ENCODE results near the gene LAMTOR2.

The LAMTOR2 gene

DNA sequence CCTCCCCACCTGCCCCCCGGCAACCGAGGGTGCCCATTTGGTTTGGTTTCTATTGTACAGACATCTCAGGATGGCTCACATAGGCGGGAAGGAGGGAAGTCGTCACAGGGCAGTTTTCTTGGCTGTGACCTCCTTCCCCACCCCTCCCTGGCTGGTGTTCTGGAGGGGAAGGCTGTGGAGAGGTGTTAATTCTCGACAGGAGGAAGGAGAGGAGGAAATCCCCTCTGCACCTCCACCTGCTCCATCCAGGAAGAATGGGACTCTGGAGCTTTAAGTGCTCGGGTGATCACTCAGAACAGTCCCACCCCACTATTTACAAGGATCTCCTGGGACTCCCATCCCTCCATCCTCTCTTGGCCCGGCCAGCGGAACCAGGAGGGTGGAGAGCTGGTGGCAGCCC is 20.1 kb downstream of the LAMTOR2 start:
- in situ Hi-C loops (cut with HindIII; ENCODE audit: low sequenced_read_pairs): no loop called here

- in situ Hi-C loops (cut with HindIII; ENCODE audit: low sequenced_read_pairs): no loop called here
These were observed 20.6 kb downstream of the LAMTOR2 start for GRCh38 chr1:156075162-156075561.

- in situ Hi-C loops (cut with HindIII; ENCODE audit: low sequenced_read_pairs): no loop called here
These were observed 21.2 kb downstream of the LAMTOR2 start for GRCh38 chr1:156075775-156076204.

DNA sequence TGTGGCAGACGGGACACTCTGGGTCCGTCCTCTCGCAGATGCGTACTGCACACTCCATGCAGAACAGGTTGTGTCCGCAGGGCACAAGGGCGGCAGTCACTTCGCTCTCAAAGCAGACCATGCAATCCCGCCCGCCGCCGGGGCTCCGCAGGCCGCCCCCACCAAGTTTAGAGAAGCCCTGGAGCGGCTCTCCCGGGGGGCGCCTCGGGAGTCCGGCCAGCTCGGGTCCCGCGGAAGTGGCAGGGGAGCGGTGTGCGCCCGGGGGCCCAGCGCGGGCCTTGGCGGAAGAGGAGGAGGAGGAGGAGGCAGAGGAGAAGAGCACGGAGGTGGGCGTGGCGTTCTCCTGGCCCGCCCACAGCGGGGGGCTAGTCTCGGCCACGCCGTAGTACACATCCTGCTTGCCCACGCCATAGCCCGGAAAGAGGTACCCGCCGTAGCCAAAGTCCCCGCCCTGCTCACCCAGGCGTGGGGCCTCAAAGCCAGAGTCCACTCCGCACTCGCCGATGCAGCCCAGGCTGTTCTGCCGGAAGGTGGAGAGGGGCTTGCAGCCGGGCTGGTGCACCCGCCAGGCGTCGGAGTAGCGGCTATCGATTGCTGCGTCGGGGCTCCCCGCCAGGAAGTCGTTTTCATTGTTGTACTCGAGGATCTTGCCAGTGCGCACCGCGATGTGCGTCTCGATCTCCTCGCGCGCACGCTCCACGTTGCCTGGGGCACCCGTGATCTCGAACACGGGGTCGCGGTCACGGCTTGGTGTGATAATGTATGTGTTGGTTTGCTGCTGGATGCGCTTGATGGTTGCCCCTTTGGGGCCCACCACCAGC is 22.2 kb downstream of the LAMTOR2 start:
- in situ Hi-C loops (cut with HindIII; ENCODE audit: low sequenced_read_pairs): no loop called here

DNA sequence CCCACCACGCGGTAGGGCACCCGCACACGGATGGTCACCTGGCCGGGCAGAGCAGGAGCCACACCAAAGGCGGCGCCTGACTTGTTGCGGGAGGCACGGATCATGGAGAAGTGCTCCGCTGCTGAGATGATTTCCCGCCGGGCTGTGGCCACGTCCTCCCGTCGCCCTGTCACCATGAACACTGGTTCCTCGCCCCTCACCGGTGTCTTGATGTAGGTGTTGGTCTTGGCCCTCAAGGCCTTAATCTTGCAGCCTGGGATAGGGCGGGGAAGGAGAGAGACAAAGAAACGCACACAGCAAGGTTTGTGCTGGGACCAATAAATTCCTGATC is 22.8 kb downstream of the LAMTOR2 start:
- in situ Hi-C loops (cut with HindIII; ENCODE audit: low sequenced_read_pairs): no loop called here

DNA sequence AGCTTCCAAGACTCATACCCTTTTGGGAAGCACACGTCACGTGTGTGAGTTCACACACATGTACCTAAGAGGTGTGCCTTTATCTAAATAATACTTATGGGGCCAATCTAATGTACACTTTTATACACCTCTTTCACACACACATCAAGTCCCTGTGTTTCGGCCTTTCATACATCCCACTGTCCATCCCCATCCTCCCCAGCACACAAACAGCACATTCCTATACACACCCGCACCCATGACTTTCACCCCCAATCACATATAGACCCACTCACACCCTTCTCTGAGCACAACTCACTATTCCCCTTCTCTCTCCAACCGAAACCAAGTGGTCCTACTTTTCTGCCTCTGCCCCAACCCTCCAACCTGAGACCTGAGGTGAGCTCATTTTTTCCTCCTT is 24.1 kb downstream of the LAMTOR2 start:
- in situ Hi-C loops (cut with HindIII; ENCODE audit: low sequenced_read_pairs): no loop called here

DNA sequence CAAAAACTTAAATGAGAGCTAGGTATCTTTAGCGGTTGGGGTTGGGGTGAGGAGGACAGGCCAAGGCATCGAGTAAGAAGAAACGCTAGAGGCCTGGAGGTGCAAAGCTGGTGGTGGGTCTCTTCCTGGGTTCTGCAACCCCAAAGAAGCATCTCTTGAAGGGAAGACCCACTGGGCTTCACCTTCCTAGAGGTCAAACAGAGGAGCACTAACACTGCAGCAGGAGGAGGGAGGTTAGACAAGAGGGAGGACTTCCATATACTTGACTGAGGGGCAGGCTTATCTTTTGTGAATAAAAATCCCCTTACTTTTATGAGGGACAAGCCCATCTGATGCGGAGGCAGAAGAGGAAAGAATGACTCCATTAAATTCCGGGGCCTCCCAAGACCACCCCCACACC is 25.2 kb downstream of the LAMTOR2 start:
- in situ Hi-C loops (cut with HindIII; ENCODE audit: low sequenced_read_pairs): no loop called here

DNA sequence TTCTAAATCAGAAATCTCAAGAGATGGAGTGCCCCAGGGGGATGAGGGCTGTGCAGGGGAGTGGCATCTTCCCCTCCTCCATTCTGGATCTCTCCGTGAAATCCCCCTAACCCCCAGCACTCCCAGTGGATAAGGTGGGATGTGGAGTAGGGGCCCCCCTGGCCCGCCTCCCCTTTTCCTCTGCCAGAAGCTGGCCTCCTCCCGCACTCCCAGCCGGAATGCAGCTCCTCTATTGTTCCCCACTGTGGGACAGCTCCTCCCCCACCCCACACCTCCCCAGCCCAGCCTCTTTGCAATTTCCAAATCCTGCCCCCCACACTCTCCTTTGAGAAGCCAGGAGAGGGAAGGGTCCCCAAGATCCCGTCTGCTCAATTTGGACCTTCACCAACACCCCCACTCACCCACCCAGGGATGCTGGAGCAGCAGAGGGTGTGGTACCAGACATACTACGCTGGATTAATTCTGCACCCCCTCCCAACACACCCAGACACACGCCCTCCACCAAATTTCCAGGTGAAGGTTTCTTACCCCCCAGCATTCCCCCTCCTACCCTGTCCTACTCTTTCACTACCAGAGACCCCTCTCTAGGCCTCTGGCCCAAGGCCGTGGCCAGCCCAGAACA is 25.8 kb downstream of the LAMTOR2 start:
- in situ Hi-C loops (cut with HindIII; ENCODE audit: low sequenced_read_pairs): no loop called here

DNA sequence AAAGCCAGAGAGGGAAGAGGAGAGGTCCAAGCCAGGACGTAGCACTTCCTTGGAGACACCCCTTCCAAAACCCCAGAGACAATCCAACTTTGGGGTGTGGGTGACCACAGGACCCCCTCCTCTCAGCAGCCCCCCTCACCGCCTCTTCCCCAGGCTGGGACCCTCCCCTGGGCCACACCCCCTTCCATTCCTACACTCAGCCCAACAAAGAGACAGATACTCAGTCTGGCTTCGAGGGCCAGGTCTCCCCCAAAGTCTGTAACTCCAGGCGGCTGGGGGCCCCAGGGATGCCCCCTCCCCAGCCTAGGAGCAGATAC is 26.2 kb downstream of the LAMTOR2 start:
- in situ Hi-C loops (cut with HindIII; ENCODE audit: low sequenced_read_pairs): no loop called here

GRCh38 chr1:156081180-156081916 is 26.8 kb downstream of the LAMTOR2 start:
- in situ Hi-C loops (cut with HindIII; ENCODE audit: low sequenced_read_pairs): no loop called here

- in situ Hi-C loops (cut with HindIII; ENCODE audit: low sequenced_read_pairs): no loop called here
These were observed 27.3 kb downstream of the LAMTOR2 start for GRCh38 chr1:156081917-156082308.

- in situ Hi-C loops (cut with HindIII; ENCODE audit: low sequenced_read_pairs): no loop called here
These were observed 27.9 kb downstream of the LAMTOR2 start, which contains the start of gene MEX3A for GRCh38 chr1:156082309-156083091. Gene MEX3A (minus strand): TSS chr1:156082465. CDS start chr1:156081998, 467 bp downstream.

DNA sequence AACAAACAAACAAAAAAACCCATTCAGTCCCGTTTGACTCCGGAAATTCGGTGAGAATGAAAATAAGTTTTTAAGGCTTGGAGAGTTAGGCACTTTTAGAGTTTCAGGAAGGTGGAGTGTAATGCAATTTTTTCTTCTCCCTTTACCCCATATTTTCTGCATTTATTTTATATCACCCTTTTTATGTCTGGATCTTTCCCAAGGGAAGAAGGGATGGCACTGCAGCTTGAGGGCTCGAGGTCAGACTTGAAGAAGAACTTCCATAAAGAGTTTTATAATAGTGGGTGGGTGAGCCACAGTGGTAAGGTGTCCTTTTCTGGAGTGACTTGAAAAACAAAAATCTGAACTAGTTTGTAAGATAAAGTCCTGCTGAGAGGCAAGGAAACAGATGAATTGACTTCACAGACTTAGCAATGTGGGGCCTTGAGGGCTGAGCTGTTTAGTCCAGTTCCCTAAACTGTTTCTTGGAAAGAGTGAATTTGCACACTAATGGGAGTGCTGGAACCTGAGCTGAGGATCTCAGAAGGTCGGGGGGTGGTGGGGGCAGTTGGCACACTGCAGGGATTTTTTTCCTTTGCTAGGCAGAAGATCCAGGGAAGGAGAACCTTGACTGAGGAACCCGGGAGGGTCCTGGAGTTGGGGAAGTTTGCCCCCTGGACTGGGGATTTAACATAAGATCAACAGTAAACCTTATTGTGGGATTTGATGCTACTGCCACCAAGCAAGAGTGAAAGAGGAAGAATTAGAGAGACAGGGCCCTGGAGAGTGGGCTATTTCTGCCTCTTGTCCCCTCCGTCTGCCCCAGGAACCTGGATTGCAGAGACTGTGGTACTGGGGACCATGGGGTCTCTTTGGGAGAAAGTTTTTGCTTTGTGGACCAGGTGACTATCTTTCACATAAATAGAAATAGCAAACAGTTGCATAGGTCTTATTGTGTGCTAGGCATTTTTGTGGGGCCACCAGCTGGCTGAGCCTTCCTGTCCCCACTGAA is 29.5 kb downstream of the LAMTOR2 start:
- in situ Hi-C loops (cut with HindIII; ENCODE audit: low sequenced_read_pairs): no loop called here

DNA sequence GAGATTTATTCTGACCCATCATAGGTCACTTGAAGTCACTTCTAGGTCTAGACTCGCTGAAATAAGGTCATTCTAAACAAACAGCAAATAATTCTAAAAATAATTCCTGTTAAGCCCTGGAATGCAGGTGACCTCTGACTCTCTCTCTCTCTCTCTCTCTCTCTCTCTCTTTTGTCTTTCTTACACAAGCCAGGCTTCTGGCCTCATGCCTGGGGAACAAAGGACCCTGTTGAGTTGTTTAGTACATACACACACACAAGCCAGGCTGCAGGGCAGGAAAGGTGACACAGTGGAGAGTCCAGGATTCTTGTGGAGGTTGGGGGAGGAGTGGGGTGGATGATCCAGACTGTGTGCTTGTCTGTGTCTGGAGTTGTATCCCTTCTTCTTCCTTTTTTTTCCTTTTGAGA is 31.7 kb downstream of the LAMTOR2 start:
- in situ Hi-C loops (cut with HindIII; ENCODE audit: low sequenced_read_pairs): no loop called here

DNA sequence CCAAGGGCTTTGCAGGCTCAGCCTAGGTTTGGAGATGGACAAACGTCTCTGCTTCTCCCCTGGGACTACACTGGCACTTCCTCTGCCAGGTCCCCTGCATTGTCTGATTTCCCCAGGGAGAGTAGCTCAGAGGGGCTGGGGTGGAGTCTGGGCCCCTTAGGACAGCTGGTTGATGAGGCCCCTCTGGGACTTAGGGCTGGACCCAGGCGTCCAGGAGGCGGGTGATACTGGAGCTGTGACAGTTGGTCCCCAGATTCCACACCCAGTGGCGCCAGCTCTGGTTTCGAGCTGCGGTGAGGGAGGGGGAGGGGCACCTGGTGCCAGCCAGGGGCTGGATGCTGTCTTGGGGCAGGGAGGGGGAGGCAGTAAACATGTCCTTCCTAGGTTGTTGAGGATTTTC is 35.1 kb downstream of the LAMTOR2 start:
- in situ Hi-C loops (cut with HindIII; ENCODE audit: low sequenced_read_pairs): no loop called here

GRCh38 chr1:156090138-156090839 is 35.7 kb downstream of the LAMTOR2 start:
- in situ Hi-C loops (cut with HindIII; ENCODE audit: low sequenced_read_pairs): no loop called here

DNA sequence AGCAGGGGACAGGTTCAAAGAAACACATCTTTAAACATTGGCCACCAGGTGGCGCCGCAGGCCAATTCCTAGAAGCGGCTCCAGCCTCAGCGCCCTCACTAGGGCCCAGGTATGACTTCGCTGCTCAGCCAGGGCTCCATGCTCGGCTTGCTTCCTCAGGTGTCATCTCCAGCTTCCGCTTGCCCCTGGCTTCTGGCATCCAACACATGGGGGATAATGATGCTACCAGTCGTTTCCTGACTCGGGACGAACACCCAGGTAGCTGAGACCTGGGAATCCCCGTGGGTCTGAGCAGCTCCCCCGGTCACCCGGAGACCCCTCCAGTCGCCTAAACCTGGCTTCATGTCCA is 36.2 kb downstream of the LAMTOR2 start:
- in situ Hi-C loops (cut with HindIII; ENCODE audit: low sequenced_read_pairs): no loop called here

GRCh38 chr1:156091610-156092009 is 37.0 kb downstream of the LAMTOR2 start:
- in situ Hi-C loops (cut with HindIII; ENCODE audit: low sequenced_read_pairs): no loop called here

- in situ Hi-C loops (cut with HindIII; ENCODE audit: low sequenced_read_pairs): no loop called here
These were observed 41.4 kb downstream of the LAMTOR2 start for GRCh38 chr1:156095906-156096508.
